GM18861 (cell line): ENCODE data around the gene GALNT14.

Experiments
- ATAC-seq: cut with Tn5 transposase; IDR thresholded peaks from one replicate; pipeline ENCODE4 v1.9.1; 2021; ENCODE audit not compliant: unreplicated experiment

Gene GALNT14

DNA sequence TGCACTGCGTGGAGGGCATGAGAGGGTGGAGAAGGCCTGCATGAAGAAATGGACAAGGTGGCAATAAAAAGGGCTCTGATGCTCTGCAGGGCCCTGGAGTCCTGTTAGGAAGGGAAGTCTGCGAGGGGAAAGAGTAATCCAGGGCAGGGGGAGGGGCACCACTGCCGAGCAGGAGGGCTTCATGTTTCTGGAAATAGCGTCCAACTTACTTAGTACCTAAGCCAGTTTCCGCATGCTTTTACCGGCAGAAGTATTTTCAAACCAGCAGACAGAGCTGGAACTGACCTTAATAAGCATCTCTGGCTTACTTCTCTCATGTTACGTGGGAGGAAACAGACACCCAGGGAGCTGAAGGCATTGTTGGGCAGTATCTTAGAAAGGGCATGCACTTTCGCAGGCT is 156.7 kb downstream of the GALNT14 start:
- no peak for ATAC-seq

DNA sequence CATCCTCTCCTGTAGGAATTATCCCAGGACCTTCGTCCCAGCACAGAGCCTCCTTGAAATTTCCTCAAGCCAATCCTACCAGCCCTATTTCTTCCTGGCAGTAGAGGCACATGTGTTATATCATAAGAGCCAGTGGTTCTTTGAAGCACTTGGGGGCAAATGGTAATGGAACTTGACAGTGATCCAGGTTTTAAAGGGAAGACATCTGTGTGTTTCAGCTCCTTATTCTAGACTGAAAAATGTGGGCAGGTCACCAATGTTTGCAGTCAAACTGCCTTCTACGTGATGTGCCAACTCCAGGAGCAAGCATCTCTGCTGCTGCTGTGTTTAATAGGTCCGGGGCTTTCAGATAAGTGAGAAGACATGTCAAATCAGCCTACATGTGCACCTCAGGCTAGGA is 157.1 kb downstream of the GALNT14 start:
- no peak for ATAC-seq

DNA sequence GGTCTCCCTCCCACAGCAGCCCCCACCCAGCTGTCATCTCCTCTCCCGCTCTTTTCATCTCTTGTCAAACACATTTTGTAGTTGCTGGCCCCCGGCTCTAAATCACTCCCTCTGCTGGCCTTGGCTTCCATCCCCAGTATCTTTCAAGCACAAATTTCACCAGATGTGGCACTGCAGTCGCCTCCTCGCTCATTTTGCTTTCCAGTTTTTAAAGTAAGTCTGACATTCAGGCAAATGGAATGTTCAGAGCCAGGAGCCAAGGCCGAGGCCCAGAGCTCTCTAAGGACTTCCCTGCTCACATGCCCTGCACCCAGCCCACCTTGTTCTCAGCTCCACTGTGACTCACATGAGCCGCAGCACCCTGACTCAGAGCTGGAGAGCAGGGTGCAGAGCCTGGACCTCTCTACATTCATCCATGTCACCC is 158.4 kb downstream of the GALNT14 start:
- ATAC-seq, result no peak

DNA sequence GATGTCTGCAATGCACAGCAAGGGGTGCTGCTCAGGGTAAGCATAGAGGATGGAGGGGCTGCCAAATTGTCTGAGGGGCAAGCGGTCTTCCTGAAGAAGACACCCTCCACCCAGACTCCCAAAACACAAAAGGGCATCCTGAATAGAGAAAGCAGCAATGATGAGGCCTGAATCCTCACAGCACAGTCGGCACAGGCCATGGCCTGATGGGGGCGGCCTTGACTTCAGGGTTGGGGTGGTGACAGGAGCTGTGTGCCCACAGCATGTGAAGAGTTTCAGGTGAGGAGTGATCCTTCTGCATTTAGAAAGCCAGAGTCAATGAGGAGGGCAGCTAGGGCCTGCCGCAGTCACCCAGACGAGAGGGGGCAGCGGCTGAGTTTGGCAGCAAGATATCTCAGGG is 159.4 kb downstream of the GALNT14 start:
- ATAC-seq, result no peak

DNA sequence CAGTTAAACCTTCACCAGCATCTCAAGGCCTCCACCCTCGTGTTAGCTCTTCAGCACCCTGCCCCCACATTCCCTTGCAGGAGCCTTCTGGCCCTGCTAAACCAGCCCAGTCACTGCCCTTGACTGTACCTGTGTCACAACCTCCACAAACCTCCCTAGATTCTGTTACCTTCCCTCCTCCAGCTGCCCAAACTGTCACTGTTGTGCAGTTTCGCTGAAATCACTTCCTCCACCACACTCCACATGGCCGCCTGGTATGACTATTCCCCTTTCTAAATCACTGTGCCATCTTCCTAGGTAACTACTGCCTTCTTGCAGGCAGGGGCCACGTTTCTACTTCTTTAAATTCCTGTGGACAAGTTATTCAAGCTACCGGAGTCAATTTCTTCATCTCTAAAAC is 160.2 kb downstream of the GALNT14 start:
- no peak for ATAC-seq

DNA sequence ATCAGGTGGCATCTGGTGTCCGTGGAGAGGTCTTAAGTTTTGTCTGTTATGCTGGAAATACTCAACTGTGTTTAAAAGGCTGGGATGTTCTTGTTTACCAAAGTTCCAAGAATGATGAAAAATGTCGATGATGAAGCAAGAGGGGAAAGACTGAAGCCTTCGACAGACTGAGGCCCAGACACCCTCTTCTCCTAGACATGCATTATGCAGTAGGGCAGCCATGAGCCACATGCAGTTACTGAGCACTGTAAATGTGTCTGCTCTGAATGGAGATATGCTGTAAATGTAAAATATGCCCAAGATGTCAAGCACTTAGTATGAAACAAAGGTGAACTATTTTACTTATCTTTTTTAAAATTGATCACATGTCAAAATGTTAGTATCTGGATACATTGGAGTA is 163.1 kb downstream of the GALNT14 start:
- no peak for ATAC-seq

DNA sequence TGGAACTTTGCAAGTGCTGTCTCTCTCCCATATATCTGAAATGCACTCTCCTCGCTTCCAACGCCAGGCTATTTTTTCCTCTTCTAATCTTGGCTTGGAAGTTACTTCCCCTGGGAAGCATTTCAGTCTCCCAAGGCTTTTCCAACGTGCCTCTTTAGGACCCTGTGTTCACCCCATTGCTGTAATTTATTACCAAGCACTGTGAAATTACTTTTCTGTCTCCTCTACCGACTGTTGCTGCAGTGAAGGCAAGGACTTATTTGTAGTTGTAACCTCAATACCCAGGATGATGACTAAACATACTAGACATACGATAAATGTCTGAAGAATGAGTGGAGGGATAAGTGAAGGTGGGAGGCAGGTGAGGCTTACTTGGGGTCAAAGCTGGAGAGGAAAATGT is 163.7 kb downstream of the GALNT14 start:
- no peak for ATAC-seq

DNA sequence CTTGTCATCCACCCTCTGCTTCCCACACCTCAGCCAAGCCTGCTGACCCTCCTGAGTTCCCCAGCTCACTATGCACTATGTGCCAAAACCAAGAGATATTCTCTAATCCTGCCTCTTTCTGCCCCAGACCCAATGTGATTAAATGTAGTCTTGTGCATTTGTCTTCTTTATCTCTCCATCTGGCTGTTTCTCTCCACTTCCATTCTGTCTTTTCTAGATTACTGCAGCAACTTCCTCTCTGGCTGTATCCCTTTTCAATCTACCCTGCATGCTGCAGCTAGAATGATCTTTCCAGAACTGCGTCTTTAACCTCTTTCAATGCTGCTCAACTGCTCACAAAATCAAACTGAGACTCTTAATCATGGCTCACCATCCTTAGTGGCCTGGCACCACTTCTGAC is 164.1 kb downstream of the GALNT14 start:
- no peak for ATAC-seq

DNA sequence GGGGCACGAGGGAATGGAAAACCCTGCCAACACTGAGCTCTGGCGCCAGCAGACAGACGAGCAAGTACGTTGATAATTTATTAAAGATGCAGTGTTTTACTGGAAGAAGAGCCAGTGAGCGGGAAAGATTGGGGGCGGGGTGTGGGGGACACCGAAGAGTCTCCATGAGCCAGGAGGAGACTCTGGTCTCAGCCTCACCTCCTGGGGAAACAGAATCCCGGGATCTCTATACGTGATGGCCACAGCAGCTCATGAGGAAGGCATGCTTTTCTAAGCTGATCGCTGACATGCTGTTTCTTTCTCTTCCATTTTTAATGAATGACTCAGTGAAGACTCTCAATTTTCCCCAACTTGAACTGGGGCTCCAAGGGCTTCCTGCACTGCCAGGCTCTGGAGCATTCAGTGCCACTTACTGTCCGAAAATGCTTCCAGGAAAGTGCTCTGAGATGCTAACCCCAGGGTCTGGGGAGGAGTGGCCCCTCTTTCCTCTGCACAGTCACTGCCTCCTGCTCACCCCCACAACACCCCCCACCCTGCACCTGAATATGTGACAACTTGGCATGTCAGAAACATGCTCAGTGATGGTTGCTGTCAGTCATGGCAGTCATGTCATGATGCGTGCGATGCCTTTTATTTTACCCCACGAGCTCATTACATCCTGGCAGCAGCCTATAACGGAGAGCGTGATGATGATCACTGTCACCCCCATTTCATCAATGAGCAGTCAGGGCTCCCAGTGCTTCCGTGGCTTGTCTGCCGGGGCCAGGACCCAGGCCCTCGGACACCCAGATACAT is 166.8 kb downstream of the GALNT14 start:
- ATAC-seq, result no peak

DNA sequence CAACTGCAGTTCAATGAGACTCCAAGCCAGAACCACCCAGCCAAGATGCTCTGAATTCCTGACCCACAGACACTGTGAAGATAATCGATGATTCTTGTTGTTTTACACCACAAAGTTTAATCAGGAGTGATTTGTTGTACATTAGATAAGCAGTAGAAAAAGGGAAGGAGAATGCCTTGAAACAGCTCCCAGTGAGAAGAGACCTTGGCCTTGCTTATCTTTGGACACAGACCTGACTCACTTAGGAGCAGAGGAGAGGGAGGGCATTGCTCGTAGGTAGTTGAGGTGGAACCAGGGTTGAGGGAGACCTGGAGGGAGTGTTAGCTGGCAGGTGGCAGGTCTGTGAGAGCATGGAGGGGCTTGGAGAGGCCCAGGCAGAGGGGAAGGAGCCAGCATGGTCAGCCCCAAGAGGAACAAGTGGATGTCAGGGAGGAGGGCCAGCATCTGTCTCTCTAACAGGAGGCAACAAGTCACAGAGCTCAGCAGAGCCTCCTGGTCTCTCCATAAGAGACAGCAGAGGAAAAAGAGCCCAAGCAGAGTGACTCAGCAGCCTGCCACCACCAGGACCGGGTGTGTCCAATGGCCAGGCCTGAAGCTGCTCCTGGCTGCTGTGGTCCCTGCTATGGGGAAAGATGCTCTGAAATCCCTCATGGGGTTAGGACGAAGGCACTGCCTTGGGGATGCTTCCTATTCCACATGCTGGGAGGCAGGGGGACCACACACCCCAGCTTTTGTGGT is 169.4 kb downstream of the GALNT14 start:
- ATAC-seq, result no peak

DNA sequence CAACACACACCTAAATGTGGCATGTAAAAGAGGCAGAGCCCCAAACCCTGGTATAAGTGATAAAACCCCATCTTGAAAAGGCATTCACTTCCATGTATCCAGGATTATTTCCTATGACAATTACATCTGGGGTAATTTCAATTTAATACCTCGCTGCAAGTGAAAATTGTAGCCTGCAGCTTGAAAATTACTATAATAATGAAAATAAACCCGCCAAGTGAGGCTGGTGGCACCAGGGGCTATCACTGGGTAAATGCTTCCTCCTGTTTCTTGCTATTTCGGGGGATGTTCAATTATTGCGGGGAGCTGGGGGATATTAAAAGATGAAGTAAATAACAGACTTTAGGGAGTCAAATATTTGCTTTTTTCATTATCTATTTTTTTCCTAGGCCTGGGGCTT is 171.5 kb downstream of the GALNT14 start:
- ATAC-seq, result no peak

DNA sequence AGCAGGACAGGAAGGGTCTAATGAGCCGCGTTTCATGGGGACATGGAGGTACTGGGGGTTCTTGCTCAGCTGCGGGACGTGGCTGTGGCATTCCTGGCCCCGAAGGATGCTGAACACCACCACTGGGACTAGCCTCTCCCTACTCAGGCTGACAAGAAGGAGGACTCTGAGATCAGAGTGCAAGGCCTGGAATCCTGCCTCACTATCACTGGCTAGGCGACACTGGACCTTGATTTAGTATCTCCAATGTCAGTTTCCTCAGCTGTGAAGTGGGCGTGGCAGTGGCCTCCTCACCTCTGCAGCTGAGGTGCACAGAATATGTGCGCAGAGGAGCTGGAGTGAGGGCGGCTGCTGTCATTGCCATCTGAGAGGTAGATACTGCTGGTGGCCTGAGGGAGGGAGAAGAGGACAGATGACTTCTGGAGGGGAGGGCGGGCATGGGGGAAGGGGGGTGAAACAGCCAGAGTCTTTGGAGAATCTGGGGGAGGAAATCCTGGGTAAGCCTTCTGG is 173.2 kb downstream of the GALNT14 start:
- ATAC-seq, result no peak

DNA sequence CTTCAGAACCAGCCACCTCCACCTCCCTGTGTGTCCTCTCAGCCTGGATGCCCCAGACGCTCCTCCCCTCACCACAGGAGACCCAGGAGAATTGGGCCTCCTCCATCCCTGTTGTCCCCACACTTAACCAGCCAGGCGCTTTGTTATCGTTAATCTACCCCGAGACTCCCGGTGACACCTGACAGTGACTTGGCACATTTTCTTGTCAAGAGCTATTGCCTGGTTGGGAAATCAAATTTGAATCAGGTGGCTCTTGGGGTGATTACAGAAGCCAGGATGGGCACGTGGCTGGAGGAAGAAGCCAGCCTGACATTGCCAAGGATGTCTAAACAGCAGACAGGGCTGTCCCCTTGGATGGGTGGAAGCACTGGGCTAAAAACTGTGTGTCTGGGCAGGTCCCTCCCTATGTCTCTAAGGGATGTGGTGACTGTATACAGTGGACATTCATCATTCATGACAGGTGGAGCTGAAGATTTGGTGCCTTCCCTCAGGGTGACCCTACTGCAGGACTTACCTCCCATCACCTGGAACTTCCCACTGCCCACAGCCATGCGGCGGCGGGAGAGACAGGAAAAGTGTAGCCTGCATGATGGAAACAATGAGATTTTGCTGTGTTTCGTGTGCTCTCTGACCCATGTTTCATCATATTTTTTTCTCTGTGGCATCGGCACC is 173.8 kb downstream of the GALNT14 start:
- no peak for ATAC-seq

DNA sequence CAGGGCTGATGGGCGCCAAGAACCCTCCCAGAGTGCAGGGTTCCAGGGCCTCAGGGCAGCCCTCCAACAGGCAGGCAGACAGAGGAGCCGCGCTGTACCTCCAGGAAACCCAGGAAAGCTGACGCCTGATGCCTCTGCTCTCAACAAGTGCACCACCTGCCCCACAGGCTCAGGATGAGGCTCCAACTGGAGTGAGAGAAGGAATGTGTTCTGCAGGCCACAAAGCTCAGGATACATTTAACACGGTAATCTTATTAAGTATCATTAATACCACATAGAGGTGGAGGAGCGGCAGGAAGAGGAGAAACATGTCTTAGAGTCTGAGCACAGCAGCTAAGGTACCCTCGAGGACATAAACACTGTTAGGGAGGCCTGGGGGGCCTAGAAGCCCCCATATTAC is 175.1 kb downstream of the GALNT14 start:
- ATAC-seq, result no peak

DNA sequence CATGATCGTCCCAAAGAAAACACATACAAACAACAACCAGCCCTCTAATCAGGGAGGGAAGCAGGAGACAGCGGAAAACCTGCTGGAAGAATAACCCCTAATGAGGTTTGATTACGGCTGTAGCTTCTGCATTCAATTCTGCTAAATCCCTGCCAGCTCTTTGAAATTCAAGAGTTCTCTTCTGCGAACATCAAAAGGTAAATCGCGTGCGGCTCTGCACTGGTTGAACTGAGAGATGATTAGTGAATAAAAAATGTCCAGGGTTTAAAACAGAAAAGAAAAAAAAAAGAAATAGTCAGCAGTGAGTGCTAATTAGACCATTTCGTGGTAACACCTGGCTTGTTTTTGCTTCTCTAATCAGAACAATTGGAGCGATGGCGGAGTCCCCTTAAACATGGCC is 178.0 kb downstream of the GALNT14 start:
- ATAC-seq, result no peak

DNA sequence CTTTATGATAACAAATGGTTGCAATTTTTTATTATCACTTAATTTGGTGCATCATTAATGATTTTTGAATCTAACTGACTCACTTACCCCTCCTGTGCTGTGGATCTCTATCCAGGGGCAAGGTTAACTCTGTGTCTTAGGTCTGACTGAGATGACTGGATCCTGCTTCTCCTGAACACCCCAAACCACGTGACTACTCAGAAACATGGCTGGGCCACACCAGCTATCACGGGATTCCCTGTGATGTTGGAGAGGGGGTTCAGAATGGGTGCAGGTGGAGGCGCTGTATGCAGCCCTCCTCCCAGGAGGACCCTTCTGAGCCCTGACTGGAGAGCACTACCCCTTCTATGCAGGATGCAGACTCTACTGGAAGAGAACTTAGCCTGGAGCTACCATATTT is 178.6 kb downstream of the GALNT14 start:
- ATAC-seq, result no peak

DNA sequence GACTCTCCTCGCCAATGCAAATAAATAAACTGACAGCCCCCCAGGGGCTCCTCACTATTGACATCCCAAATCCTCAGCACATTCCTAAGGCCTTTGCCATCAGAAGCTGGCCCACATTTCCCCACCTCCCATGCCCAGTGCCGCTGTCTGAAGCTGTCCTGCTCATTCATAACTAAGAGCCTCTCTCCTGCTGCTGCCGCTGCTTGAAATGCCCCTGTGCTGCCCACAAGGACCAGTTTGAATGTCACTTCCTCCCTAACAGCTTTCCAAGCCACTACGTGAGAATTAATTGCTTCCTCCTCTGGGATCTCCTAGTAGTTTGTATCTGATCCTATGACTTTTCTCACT is 179.3 kb downstream of the GALNT14 start:
- ATAC-seq, result no peak

DNA sequence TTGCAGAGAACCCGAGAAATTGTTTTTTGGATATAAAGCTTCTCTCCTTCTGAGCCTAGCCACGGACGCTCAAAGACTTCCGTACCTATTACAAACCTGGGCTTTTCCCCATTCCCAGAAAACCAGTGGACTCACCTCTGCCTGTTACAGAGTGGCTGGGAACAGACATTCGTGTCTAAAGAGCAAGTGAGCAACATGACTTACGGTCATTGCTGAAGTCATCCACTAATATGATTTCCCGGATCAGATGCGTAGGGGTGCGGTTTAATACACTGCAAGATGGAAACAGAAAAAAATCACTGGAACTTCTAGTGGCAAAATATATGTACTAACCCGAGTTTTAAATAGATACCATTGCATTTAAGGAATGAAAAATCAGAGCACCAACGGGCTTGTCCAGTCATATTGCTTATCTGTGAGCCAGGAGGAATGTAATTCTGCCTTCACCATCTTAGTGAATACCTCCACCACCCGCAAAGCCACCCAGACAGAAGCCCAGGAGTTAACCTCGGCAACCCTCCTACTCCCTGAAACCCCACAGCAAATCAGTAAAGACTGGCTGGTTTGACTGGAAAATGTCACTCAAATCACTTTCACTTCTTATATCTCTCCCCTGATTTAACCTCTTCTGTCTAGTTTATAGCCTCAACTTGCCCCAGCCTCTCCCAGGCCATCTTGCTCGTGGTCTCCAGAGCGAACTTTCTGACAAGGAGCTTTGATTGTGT is 179.9 kb downstream of the GALNT14 start:
- ATAC-seq, result no peak

DNA sequence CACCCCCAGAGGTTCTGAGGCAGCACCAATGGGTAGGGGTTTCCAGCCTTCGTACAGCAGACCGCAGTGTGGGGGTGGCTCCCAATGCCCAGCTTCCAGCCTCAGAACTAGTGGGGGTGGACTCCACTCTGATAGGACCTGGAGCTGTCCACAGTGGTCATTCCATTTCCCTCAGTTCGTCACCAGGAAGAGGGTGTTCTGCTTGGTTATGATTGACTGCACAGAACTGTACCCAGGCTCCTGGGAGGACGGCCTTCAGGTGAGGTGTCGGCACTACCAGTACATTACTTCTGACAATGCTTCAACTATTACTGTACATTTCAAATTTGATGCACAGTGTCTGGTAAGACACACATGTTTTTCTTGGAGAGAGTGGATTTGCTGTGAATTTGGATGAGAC is 180.6 kb downstream of the GALNT14 start:
- no peak for ATAC-seq

DNA sequence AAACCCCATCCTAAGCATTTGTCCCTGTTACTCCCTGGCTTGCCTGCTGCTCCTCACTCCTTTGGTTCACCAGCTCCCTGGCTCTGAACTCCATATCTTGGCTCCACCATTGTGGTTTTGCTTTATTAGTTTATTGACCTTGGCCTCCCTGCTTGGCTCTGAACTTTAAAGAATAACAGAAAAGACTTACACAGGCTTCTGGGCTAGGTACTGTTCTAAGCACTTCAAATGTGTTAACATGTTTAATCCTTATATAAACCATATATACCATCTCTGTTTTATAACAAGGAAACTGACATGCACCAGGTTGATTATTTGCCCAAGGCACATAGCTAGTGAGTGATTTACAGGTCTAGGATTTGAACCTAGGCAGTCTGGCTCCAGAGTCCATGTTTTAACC is 181.2 kb downstream of the GALNT14 start:
- ATAC-seq, result no peak

DNA sequence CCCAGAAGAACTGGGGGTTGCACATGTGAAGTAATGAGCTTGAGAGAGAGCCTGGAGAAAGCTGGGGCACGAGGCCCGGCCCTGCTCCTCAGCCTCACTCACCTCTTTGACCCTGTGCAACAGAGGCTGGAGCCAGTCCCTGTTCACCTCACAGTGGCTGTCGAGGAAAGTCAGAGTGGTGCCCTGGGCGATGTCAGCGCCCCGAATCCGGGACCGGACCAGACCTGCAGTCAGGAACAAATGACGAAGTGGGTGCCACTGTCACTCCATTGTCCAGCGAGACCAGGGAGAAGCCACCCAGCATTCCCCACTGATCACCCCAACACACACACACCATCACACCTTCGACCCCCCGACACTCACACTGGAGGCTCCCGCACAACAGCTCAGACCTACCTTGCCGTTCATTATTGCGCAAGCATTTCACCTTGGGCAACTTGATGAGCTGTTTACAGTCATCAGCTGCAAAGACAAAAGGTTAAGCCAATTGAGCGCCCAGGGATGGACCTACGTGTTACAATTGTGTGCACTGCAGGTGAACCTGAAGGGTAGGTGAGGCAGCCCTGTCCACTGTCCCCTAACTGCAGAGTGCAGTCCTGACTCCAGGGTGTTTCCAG is 182.6 kb downstream of the GALNT14 start:
- no peak for ATAC-seq
